ENCODE data around the gene LDAH. TPM values are rescaled to one million over a fixed set of nuclear protein-coding genes. Genes with fewer than 3 reads are reported as not detected.
"Not testable (repeated sequence)": the region's sequence is repeated elsewhere in the genome, so short reads cannot be mapped to it uniquely, and the experiment has no call there.

Gene LDAH
- total RNA-seq, 1 donor from 2014 or later: 34.7 TPM

- Mint-ChIP-seq H3K27ac (no peak overlapping the region), H3K4me1 (ENCODE audit: low read depth) (no peaks in the 10 kb centered on the region), H3K4me3 (no peak overlapping the region), H3K9me3 (no peaks in the 10 kb centered on the region), H3K36me3 (ENCODE audit: low read depth) (peaks cover 6% of the 10 kb centered on the region), H3K27me3 (ENCODE audit: insufficient read depth) (no peaks in the 10 kb centered on the region)
- intact Hi-C loops (cut with micrococcal nuclease): no loop called here
- no peak for DNase-seq (ENCODE audit: low spot score)
Observed at GRCh38 chr2:20728114-20728758, 94.7 kb downstream of the LDAH start.

- intact Hi-C loops (cut with micrococcal nuclease): no loop called here
- Mint-ChIP-seq H3K9me3 (no peaks in the 10 kb centered on the region), H3K27me3 (ENCODE audit: insufficient read depth) (no peaks in the 10 kb centered on the region), H3K4me1 (ENCODE audit: low read depth) (no peaks in the 10 kb centered on the region), H3K27ac (no peak overlapping the region), H3K4me3 (no peak overlapping the region), H3K36me3 (ENCODE audit: low read depth) (peaks cover 6% of the 10 kb centered on the region)
- no peak for DNase-seq (ENCODE audit: low spot score)
Observed at GRCh38 chr2:20726913-20727312, 96.0 kb downstream of the LDAH start.

GRCh38 chr2:20725782-20726181 is 97.1 kb downstream of the LDAH start:
- Mint-ChIP-seq H3K36me3 (ENCODE audit: low read depth) (peaks cover 4% of the 10 kb centered on the region), H3K4me3 (no peak overlapping the region), H3K27ac (no peak overlapping the region), H3K9me3 (no peaks in the 10 kb centered on the region), H3K27me3 (ENCODE audit: insufficient read depth) (no peaks in the 10 kb centered on the region), H3K4me1 (ENCODE audit: low read depth) (no peaks in the 10 kb centered on the region)
- intact Hi-C loops (cut with micrococcal nuclease): no loop called here
- DNase-seq (ENCODE audit: low spot score): no peak

- Mint-ChIP-seq H3K9me3 (no peaks in the 10 kb centered on the region), H3K36me3 (ENCODE audit: low read depth) (peaks cover 4% of the 10 kb centered on the region), H3K4me1 (ENCODE audit: low read depth) (no peaks in the 10 kb centered on the region), H3K4me3 (no peak overlapping the region), H3K27ac (no peak overlapping the region), H3K27me3 (ENCODE audit: insufficient read depth) (no peaks in the 10 kb centered on the region)
- intact Hi-C loops (cut with micrococcal nuclease): no loop called here
- no peak for DNase-seq (ENCODE audit: low spot score)
Observed at GRCh38 chr2:20724500-20725053, 98.3 kb downstream of the LDAH start.

- Mint-ChIP-seq H3K9me3 (no peaks in the 10 kb centered on the region), H3K36me3 (ENCODE audit: low read depth) (peaks cover 4% of the 10 kb centered on the region), H3K4me3 (no peak overlapping the region), H3K4me1 (ENCODE audit: low read depth) (no peaks in the 10 kb centered on the region), H3K27me3 (ENCODE audit: insufficient read depth) (no peaks in the 10 kb centered on the region), H3K27ac (no peak overlapping the region)
- intact Hi-C loops (cut with micrococcal nuclease): loop anchor here (2.0 kb wide), 1 partner anchor 239 kb away; no protein-coding TSS in a partner anchor
- no peak for DNase-seq (ENCODE audit: low spot score)
Observed at GRCh38 chr2:20723543-20723942, 99.4 kb downstream of the LDAH start.

GRCh38 chr2:20722592-20723240 is 100.2 kb downstream of the LDAH start:
- H3K9me3 Mint-ChIP-seq: no peaks in the 10 kb centered on the region
- peaks cover 2% of the 10 kb centered on the region for H3K36me3 Mint-ChIP-seq (ENCODE audit: low read depth)
- H3K27me3 Mint-ChIP-seq (ENCODE audit: insufficient read depth): no peaks in the 10 kb centered on the region
- intact Hi-C loops (cut with micrococcal nuclease): loop anchor here (2.0 kb wide), 1 partner anchor 240 kb away; no protein-coding TSS in a partner anchor
- no peak overlapping the region for H3K27ac Mint-ChIP-seq
- DNase-seq (ENCODE audit: low spot score): no peak
- H3K4me3 Mint-ChIP-seq: no peak overlapping the region
- no peaks in the 10 kb centered on the region for H3K4me1 Mint-ChIP-seq (ENCODE audit: low read depth)

- no peak for DNase-seq (ENCODE audit: low spot score)
- Mint-ChIP-seq H3K36me3 (ENCODE audit: low read depth) (peaks cover 7% of the 10 kb centered on the region), H3K4me3 (no peak overlapping the region), H3K4me1 (ENCODE audit: low read depth) (no peaks in the 10 kb centered on the region), H3K27me3 (ENCODE audit: insufficient read depth) (no peaks in the 10 kb centered on the region), H3K9me3 (peaks cover 7% of the 10 kb centered on the region), H3K27ac (no peak overlapping the region)
- intact Hi-C loops (cut with micrococcal nuclease): no loop called here
Observed at GRCh38 chr2:20717641-20718040, 105.3 kb downstream of the LDAH start.

GRCh38 chr2:20716164-20716563 is 106.7 kb downstream of the LDAH start:
- H3K4me1 Mint-ChIP-seq (ENCODE audit: low read depth); H3K9me3 Mint-ChIP-seq; H3K27me3 Mint-ChIP-seq (ENCODE audit: insufficient read depth); intact Hi-C loops (cut with micrococcal nuclease); H3K36me3 Mint-ChIP-seq (ENCODE audit: low read depth); H3K4me3 Mint-ChIP-seq; H3K27ac Mint-ChIP-seq; DNase-seq (ENCODE audit: low spot score): not testable (repeated sequence)

- H3K36me3 Mint-ChIP-seq (ENCODE audit: low read depth); H3K27ac Mint-ChIP-seq; H3K4me1 Mint-ChIP-seq (ENCODE audit: low read depth); H3K9me3 Mint-ChIP-seq; DNase-seq (ENCODE audit: low spot score); intact Hi-C loops (cut with micrococcal nuclease); H3K27me3 Mint-ChIP-seq (ENCODE audit: insufficient read depth); H3K4me3 Mint-ChIP-seq: not testable (repeated sequence)
Observed at GRCh38 chr2:20714412-20714811, 108.5 kb downstream of the LDAH start.

- H3K4me3 Mint-ChIP-seq; H3K27ac Mint-ChIP-seq; H3K27me3 Mint-ChIP-seq (ENCODE audit: insufficient read depth); H3K36me3 Mint-ChIP-seq (ENCODE audit: low read depth); H3K9me3 Mint-ChIP-seq; DNase-seq (ENCODE audit: low spot score); H3K4me1 Mint-ChIP-seq (ENCODE audit: low read depth); intact Hi-C loops (cut with micrococcal nuclease): not testable (repeated sequence)
Observed at GRCh38 chr2:20713585-20713984, 109.3 kb downstream of the LDAH start.

GRCh38 chr2:20711641-20712040 is 111.3 kb downstream of the LDAH start:
- H3K27me3 Mint-ChIP-seq (ENCODE audit: insufficient read depth); H3K36me3 Mint-ChIP-seq (ENCODE audit: low read depth); H3K9me3 Mint-ChIP-seq; H3K4me1 Mint-ChIP-seq (ENCODE audit: low read depth); intact Hi-C loops (cut with micrococcal nuclease); DNase-seq (ENCODE audit: low spot score); H3K4me3 Mint-ChIP-seq; H3K27ac Mint-ChIP-seq: not testable (repeated sequence)

- Mint-ChIP-seq H3K27ac (no peak overlapping the region), H3K36me3 (ENCODE audit: low read depth) (no peaks in the 10 kb centered on the region), H3K9me3 (no peaks in the 10 kb centered on the region), H3K4me3 (no peak overlapping the region), H3K4me1 (ENCODE audit: low read depth) (no peaks in the 10 kb centered on the region), H3K27me3 (ENCODE audit: insufficient read depth) (peaks cover 2% of the 10 kb centered on the region)
- intact Hi-C loops (cut with micrococcal nuclease): no loop called here
- no peak for DNase-seq (ENCODE audit: low spot score)
Observed at GRCh38 chr2:20707601-20708000, 115.3 kb downstream of the LDAH start.

- H3K4me1 Mint-ChIP-seq (ENCODE audit: low read depth): no peaks in the 10 kb centered on the region
- no peak overlapping the region for H3K4me3 Mint-ChIP-seq
- no peaks in the 10 kb centered on the region for H3K9me3 Mint-ChIP-seq
- no peaks in the 10 kb centered on the region for H3K36me3 Mint-ChIP-seq (ENCODE audit: low read depth)
- intact Hi-C loops (cut with micrococcal nuclease): no loop called here
- peaks cover 2% of the 10 kb centered on the region for H3K27me3 Mint-ChIP-seq (ENCODE audit: insufficient read depth)
- H3K27ac Mint-ChIP-seq: no peak overlapping the region
- no peak for DNase-seq (ENCODE audit: low spot score)
Observed at GRCh38 chr2:20706786-20707185, 116.1 kb downstream of the LDAH start.

Data from activated T-helper 1 cell treated with anti-CD3 and anti-CD28 coated beads, Interleukin-12 subunit alpha, Interleukin-12 subunit beta, Interleukin-2, Interleukin-4 antibody, amounts not matched to agents 30 ng/mL and 10 ng/mL and 1 ng/mL, durations not matched to agents 14 hours and 24 hours and 36 hours (primary cell).